Sigmoid colon (tissue), 4 donors: ENCODE results near the gene MEGF6.

Experiments
- POLR2AphosphoS5 ChIP-seq, 4 donors: sonication (generic); formaldehyde crosslinking; IDR thresholded peaks; one replicate each; pipeline ENCODE4 v1.6.1; 2017; ENCODE audit warnings: antibody characterized with exemption in 4 of 4
- TF ChIP-seq, protein P1 (sequence below), 4 experiments: fragments of 450-650 bp in 3 of 4; fragments of 200-600 bp in 1 of 4; IDR thresholded peaks; one replicate each; pipeline ENCODE4 v1.5.1; 2016 to 2019; ENCODE audit warnings: antibody characterized with exemption in 4 of 4, mild to moderate bottlenecking in 3 of 4, moderate library complexity in 2 of 4

DNA sequence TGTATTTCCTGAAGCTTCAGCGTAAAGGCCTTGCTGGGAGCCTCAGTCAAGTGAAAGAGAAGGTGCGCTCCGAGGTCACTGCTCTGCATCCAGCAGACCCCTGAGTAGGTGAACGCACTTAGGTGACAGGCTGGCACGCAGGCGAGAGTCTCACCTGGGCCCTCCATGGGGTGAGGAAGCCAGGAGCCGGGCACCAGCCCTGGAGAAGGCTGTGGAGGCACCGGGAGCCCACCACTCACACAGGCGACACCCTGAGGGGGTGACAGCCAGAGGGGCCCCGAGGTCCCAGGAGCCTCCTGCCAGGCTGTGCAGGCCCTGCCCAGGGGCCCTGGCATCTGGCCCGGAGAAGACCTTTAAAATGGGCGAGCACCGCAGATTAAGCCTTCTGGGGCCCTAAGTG lies 89.2 kb downstream of the MEGF6 start:
- TF ChIP-seq, protein P1, sequence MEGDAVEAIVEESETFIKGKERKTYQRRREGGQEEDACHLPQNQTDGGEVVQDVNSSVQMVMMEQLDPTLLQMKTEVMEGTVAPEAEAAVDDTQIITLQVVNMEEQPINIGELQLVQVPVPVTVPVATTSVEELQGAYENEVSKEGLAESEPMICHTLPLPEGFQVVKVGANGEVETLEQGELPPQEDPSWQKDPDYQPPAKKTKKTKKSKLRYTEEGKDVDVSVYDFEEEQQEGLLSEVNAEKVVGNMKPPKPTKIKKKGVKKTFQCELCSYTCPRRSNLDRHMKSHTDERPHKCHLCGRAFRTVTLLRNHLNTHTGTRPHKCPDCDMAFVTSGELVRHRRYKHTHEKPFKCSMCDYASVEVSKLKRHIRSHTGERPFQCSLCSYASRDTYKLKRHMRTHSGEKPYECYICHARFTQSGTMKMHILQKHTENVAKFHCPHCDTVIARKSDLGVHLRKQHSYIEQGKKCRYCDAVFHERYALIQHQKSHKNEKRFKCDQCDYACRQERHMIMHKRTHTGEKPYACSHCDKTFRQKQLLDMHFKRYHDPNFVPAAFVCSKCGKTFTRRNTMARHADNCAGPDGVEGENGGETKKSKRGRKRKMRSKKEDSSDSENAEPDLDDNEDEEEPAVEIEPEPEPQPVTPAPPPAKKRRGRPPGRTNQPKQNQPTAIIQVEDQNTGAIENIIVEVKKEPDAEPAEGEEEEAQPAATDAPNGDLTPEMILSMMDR (IDR thresholded peaks at IDR 0.05): no peak
- TF ChIP-seq POLR2AphosphoS5 (IDR thresholded peaks at IDR 0.05): no peak
